Activated T-helper 2 cell treated with anti-CD3 and anti-CD28 coated beads, Interferon-gamma antibody, Interleukin-2, Interleukin-4, amounts not matched to agents 10 μg/mL and 5 μg/mL and 100 μg/mL, durations not matched to agents 14 hours and 24 hours and 36 hours (primary cell): Measurements from ENCODE around the gene SNX22. TPM values are rescaled to one million over a fixed set of nuclear protein-coding genes. Genes with fewer than 3 reads are reported as not detected.
A peak's percentile ranks its signal among the peaks of the same experiment; 100 is the strongest.

Source experiments
- DNase-seq: peaks from one replicate; pipeline ENCODE4 v3.0.0; 2021; ENCODE audit warnings: low spot score
- H3K27ac Mint-ChIP-seq: one replicate; pipeline ENCODE4 v1.8.0; 2021; ENCODE audit warnings: mixed read lengths
- H3K27me3 Mint-ChIP-seq: one replicate; pipeline ENCODE4 v1.8.0; 2021; ENCODE audit warnings: low read depth, mixed read lengths
- H3K36me3 Mint-ChIP-seq: one replicate; pipeline ENCODE4 v1.8.0; 2021; ENCODE audit warnings: low read depth, mixed read lengths
- H3K4me1 Mint-ChIP-seq: one replicate; pipeline ENCODE4 v1.8.0; 2021; ENCODE audit warnings: low read depth, mixed read lengths
- H3K4me3 Mint-ChIP-seq: one replicate; pipeline ENCODE4 v1.8.0; 2021; ENCODE audit warnings: low read depth, mild to moderate bottlenecking, moderate library complexity, mixed read lengths
- H3K9me3 Mint-ChIP-seq: one replicate; pipeline ENCODE4 v1.8.0; 2021; ENCODE audit warnings: mixed read lengths
- intact Hi-C: fragments of 100-400 bp; cut with micrococcal nuclease; formaldehyde crosslinking; loops from one replicate; pipeline ENCODE4 v1.15.1; 2023
- total RNA-seq: library from RNA; stranded (reverse); gene quantifications from 2 replicates; pipeline ENCODE4 v1.2.3, GENCODE V29; 2022

SNX22 gene
- total RNA-seq, 1 donor from 2014 or later, result 0.98 TPM

GRCh38 chr15:64141798-64142512, 9.6 kb upstream of the SNX22 start:
- Mint-ChIP-seq H3K27ac (no peak overlapping the region), H3K4me1 (no peaks in the 10 kb centered on the region), H3K9me3 (no peaks in the 10 kb centered on the region), H3K36me3 (peaks cover 24% of the 10 kb centered on the region), H3K27me3 (no peaks in the 10 kb centered on the region), H3K4me3 (no peak overlapping the region)
- intact Hi-C loops, result no loop called here
- DNase-seq, result no peak

- intact Hi-C loops, result no loop called here
- no peak overlapping the region for H3K27ac Mint-ChIP-seq
- DNase-seq, result no peak
- no peak overlapping the region for H3K4me3 Mint-ChIP-seq
- no peaks in the 10 kb centered on the region for H3K9me3 Mint-ChIP-seq
- peaks cover 13% of the 10 kb centered on the region for H3K36me3 Mint-ChIP-seq
- no peaks in the 10 kb centered on the region for H3K4me1 Mint-ChIP-seq
- H3K27me3 Mint-ChIP-seq, result no peaks in the 10 kb centered on the region
These were observed 8.3 kb upstream of the SNX22 start for GRCh38 chr15:64143276-64143675.

GRCh38 chr15:64144192-64144564, 7.4 kb upstream of the SNX22 start:
- no peak overlapping the region for H3K27ac Mint-ChIP-seq
- H3K36me3 Mint-ChIP-seq, result peaks cover 12% of the 10 kb centered on the region
- H3K4me1 Mint-ChIP-seq, result no peaks in the 10 kb centered on the region
- no peaks in the 10 kb centered on the region for H3K9me3 Mint-ChIP-seq
- H3K27me3 Mint-ChIP-seq, result no peaks in the 10 kb centered on the region
- no peak overlapping the region for H3K4me3 Mint-ChIP-seq
- no peak for DNase-seq
- intact Hi-C loops, result no loop called here

- peaks cover 12% of the 10 kb centered on the region for H3K36me3 Mint-ChIP-seq
- no peak overlapping the region for H3K27ac Mint-ChIP-seq
- intact Hi-C loops, result no loop called here
- H3K9me3 Mint-ChIP-seq, result no peaks in the 10 kb centered on the region
- no peaks in the 10 kb centered on the region for H3K27me3 Mint-ChIP-seq
- DNase-seq, result no peak
- H3K4me1 Mint-ChIP-seq, result peaks cover 5% of the 10 kb centered on the region
- H3K4me3 Mint-ChIP-seq, result no peak overlapping the region
These were observed 6.8 kb upstream of the SNX22 start for GRCh38 chr15:64144565-64145281.

- Mint-ChIP-seq H3K27me3 (no peaks in the 10 kb centered on the region), H3K27ac (no peak overlapping the region), H3K36me3 (peaks cover 8% of the 10 kb centered on the region), H3K4me3 (no peak overlapping the region), H3K4me1 (peaks cover 9% of the 10 kb centered on the region), H3K9me3 (no peaks in the 10 kb centered on the region)
- no peak for DNase-seq
- intact Hi-C loops, result no loop called here
These were observed 5.5 kb upstream of the SNX22 start for GRCh38 chr15:64146041-64146440.

- H3K27ac Mint-ChIP-seq, result no peak overlapping the region
- intact Hi-C loops, result no loop called here
- H3K9me3 Mint-ChIP-seq, result no peaks in the 10 kb centered on the region
- no peak overlapping the region for H3K4me3 Mint-ChIP-seq
- no peaks in the 10 kb centered on the region for H3K27me3 Mint-ChIP-seq
- peaks cover 3% of the 10 kb centered on the region for H3K36me3 Mint-ChIP-seq
- DNase-seq, result no peak
- peaks cover 10% of the 10 kb centered on the region for H3K4me1 Mint-ChIP-seq
These were observed 5.0 kb upstream of the SNX22 start for GRCh38 chr15:64146520-64146884.

GRCh38 chr15:64146885-64147681, 4.4 kb upstream of the SNX22 start:
- peaks cover 10% of the 10 kb centered on the region for H3K4me1 Mint-ChIP-seq
- intact Hi-C loops, result no loop called here
- H3K36me3 Mint-ChIP-seq, result no peaks in the 10 kb centered on the region
- no peaks in the 10 kb centered on the region for H3K27me3 Mint-ChIP-seq
- DNase-seq, result no peak
- H3K4me3 Mint-ChIP-seq, result no peak overlapping the region
- H3K27ac Mint-ChIP-seq, result no peak overlapping the region
- H3K9me3 Mint-ChIP-seq, result no peaks in the 10 kb centered on the region

GRCh38 chr15:64148168-64148567, 3.4 kb upstream of the SNX22 start:
- no peak overlapping the region for H3K27ac Mint-ChIP-seq
- no peak overlapping the region for H3K4me3 Mint-ChIP-seq
- no peaks in the 10 kb centered on the region for H3K36me3 Mint-ChIP-seq
- no peak for DNase-seq
- intact Hi-C loops, result no loop called here
- H3K27me3 Mint-ChIP-seq, result peaks cover 4% of the 10 kb centered on the region
- no peaks in the 10 kb centered on the region for H3K9me3 Mint-ChIP-seq
- peaks cover 10% of the 10 kb centered on the region for H3K4me1 Mint-ChIP-seq

GRCh38 chr15:64148581-64148980, 3.0 kb upstream of the SNX22 start:
- Mint-ChIP-seq H3K36me3 (peaks cover 3% of the 10 kb centered on the region), H3K4me3 (no peak overlapping the region), H3K27ac (no peak overlapping the region), H3K4me1 (peaks cover 13% of the 10 kb centered on the region), H3K9me3 (no peaks in the 10 kb centered on the region), H3K27me3 (peaks cover 7% of the 10 kb centered on the region)
- no peak for DNase-seq
- intact Hi-C loops, result no loop called here

GRCh38 chr15:64149424-64149823, 2.1 kb upstream of the SNX22 start:
- no peak for DNase-seq

GRCh38 chr15:64149893-64150578, 1.5 kb upstream of the SNX22 start:
- Mint-ChIP-seq H3K9me3 (no peaks in the 10 kb centered on the region), H3K4me3 (peak overlapping the region; percentile 17), H3K4me1 (peaks cover 13% of the 10 kb centered on the region), H3K36me3 (peaks cover 8% of the 10 kb centered on the region), H3K27ac (no peak overlapping the region), H3K27me3 (peaks cover 7% of the 10 kb centered on the region)
- intact Hi-C loops, result loop anchor here (10.0 kb wide), 1 partner anchor 255 kb away; no protein-coding TSS in a partner anchor
- no peak for DNase-seq

More at GRCh38 chr15:64149424-64149823, 2.1 kb upstream of the SNX22 start:
- peaks cover 13% of the 10 kb centered on the region for H3K4me1 Mint-ChIP-seq
- H3K27me3 Mint-ChIP-seq, result peaks cover 7% of the 10 kb centered on the region
- peak overlapping the region; percentile 17 for H3K4me3 Mint-ChIP-seq
- H3K9me3 Mint-ChIP-seq, result no peaks in the 10 kb centered on the region
- peaks cover 5% of the 10 kb centered on the region for H3K36me3 Mint-ChIP-seq
- peak overlapping the region; percentile 58 for H3K27ac Mint-ChIP-seq
- intact Hi-C loops, result no loop called here

- Mint-ChIP-seq H3K4me1 (peaks cover 17% of the 10 kb centered on the region), H3K9me3 (no peaks in the 10 kb centered on the region), H3K4me3 (peak overlapping the region; percentile 67), H3K36me3 (peaks cover 34% of the 10 kb centered on the region), H3K27ac (no peak overlapping the region), H3K27me3 (peaks cover 7% of the 10 kb centered on the region)
- no peak for DNase-seq
- intact Hi-C loops, result loop anchor here (2.0 to 10.0 kb wide), 2 partner anchors 58 to 258 kb away; partner anchors contain the start of gene SNX1
These were observed 1.2 kb downstream of the SNX22 start for GRCh38 chr15:64152507-64153387.
